ENCODE results near the gene POLR3A.

POLR3A gene

DNA sequence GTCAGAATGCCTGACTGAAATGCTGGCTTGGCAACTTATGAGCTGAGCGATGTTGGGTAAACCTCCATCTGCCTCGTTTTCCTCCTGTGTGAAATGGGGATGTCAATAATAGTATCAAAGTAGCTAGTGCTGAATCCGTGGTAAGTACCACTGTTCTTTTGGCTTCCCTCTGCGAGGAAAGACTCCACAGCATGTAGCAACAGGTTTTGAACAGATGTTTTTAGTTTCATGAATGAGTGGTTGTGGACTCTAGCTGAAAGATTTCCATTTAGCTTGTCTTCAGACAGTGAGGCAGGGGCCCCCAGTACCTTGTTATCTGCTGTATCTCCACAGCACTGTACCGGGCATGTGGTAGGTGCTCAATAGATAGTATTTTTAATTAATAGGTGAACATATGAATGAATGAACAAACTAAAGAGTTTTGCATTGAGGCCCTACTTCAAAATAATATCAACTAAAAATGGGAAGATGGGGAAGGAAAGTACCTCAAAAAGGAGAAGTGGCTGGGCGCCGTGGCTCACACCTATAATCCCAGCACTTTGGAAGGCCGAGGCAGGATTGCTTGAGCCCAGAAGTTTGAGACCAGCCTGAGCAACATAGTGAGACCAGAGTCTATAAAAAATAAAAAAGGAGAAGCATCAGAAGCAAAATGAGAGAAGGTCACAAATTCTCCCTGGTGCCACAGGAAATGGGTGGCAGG, 97.1 kb downstream of the POLR3A start:
- peak; percentile 43 for DNase-seq

DNA sequence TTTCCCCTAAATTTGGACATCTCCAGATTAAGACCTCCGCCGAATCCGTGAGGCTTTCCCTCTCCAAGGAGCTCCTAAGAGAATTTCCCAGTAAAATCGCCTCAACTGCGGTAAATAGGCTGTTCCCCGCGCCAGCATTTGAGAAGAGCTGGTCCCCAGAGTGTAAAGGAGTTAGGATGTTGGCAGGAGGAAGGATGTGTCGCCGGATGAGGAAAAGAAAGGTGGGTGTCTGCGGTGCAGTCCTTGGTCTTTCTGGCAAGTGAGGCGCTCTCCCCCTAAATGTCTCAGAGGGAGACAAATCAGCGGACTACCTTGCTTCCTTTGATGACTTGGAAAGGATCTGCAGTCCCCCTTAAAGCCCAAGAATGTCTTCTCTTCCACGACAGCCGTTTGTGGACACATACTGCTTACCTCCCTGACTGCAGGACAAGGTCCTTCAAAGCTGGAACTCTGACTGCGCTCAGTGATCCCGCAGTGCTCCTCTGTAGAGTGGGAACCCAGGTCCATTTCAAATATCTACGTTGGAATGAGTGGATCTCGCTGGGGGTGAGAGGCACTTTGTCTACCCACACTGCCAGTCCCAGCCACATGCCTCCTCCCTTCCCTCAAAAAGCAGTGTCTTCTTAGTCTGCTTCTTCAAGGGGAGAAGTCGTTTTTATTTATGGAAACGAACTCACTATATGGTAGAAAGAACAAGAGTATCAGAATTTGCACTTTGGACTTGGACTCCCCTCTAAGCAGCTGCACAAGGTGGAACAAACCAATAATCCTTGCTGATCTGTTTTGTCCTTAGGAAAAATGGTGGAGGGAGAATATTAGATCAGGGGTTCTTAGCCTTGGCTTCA, 101.7 kb downstream of the POLR3A start:
- DNase-seq, result no peak
- in situ Hi-C loops (cut with MboI; ENCODE audit: low pct_unique_long_range_greater_than_20kb, low sequenced_read_pairs), result no loop called here

More for the DNA sequence above, 97.1 kb downstream of the POLR3A start:
- in situ Hi-C loops (cut with MboI; ENCODE audit: low pct_unique_long_range_greater_than_20kb, low sequenced_read_pairs), result no loop called here

GRCh38 chr10:77926566-77927401, 102.5 kb downstream of the POLR3A start, which contains the start of gene DLG5:
Gene DLG5, minus strand, starts transcription at chr10:77926755. Its CDS starts 235 bp downstream, at chr10:77926520.
- in situ Hi-C loops (cut with MboI; ENCODE audit: low pct_unique_long_range_greater_than_20kb, low sequenced_read_pairs), result no loop called here

GRCh38 chr10:77925795-77926565, 103.3 kb downstream of the POLR3A start:
- peak; percentile 38 for DNase-seq
- in situ Hi-C loops (cut with MboI; ENCODE audit: low pct_unique_long_range_greater_than_20kb, low sequenced_read_pairs), result no loop called here

More at GRCh38 chr10:77926566-77927401, 102.5 kb downstream of the POLR3A start, which contains the start of gene DLG5:
- peak; percentile 41 for DNase-seq

DNA sequence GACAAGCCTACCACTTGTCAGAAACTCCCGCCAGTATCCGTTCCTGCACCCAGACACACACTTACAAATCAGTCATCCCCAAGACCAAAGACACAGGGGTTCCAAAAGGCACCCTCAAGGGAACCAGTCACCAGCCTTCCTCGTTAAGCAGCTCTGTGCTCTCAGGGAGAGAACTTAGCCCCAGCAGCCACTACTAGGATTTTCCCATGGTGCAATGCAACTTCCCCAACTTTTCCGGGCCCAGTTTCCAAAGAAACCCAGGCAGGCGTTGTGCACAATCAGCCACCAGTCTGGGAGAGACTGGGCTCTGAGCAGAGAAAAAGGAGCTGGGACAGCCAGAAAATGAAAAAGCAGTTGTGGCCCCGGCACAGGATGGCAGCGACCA, 103.9 kb downstream of the POLR3A start:
- peak; percentile 46 for DNase-seq
- in situ Hi-C loops (cut with MboI; ENCODE audit: low pct_unique_long_range_greater_than_20kb, low sequenced_read_pairs), result no loop called here

DNA sequence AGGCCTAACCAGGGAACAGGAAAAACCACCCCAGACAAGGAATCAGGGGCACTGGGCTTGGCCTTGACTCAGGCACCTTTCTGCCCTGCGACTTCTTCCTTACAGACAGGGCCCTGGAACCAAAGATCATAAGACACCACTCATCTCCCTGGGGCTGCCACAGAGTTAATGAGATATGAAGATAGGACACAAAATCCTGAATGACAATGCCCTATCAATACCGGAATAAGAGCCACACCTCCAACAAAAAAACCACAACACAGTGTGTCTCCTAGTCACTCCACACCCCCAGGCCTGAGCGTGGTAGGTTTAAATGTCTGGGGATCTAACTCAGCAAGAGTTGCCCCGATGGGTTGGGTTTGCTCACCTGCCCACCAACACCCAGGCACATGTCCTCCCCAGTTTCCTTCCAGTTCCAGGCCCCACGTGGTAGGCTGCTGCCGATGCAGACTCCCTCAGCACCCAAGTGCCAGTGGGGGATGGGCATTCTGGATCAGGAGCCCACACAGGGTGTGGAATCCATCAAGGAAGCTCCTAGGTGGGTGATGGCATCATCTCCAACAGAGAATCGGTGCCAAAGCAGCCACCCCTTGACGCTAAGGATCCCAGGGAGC, 106.6 kb downstream of the POLR3A start:
- in situ Hi-C loops (cut with MboI; ENCODE audit: low pct_unique_long_range_greater_than_20kb, low sequenced_read_pairs), result no loop called here
- no peak for DNase-seq

- in situ Hi-C loops (cut with MboI; ENCODE audit: low pct_unique_long_range_greater_than_20kb, low sequenced_read_pairs), result no loop called here
These were observed 107.3 kb downstream of the POLR3A start for GRCh38 chr10:77922055-77922454.

DNA sequence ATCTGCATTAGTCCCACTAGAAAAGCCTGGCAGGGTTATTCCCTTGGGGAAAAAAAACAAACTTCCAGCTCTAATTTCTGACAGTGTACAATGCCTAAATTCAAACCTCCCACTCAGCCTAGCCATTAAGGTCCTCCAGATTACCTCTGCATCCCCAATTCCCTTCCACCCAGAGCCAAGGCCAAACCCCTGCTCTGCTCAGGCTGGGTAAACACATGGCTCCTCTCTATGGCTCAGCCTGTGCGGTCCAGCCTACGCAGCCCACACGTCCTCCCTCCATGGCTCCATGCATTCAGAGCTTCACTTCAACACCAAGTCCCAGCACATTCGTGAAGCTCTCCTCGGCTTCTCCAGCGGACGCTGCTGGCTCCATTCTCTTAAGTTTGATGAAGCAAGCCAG, 107.9 kb downstream of the POLR3A start:
- in situ Hi-C loops (cut with MboI; ENCODE audit: low pct_unique_long_range_greater_than_20kb, low sequenced_read_pairs), result no loop called here
- no peak for DNase-seq

More at GRCh38 chr10:77922055-77922454, 107.3 kb downstream of the POLR3A start:
- DNase-seq, result no peak

DNA sequence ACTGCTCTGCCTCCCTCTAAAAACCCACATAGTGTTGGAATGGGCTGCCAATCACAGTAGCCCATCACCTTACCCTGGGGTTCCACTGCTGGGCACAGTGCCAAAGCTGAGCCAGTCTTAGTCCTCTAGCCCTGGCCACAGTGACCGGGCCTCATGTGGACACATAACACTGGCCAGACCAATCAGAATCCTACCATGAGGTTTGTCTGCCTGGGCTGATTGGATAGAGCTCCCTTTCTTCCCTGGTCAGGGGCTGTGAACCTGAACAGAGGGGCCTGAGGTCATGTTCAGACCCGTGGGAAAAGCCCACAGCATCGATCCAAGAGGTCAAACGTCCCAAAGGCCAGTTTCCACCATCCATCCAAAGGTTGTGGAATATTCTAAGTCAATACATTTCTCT, 108.8 kb downstream of the POLR3A start:
- in situ Hi-C loops (cut with MboI; ENCODE audit: low pct_unique_long_range_greater_than_20kb, low sequenced_read_pairs), result no loop called here
- DNase-seq, result no peak

- in situ Hi-C loops (cut with MboI; ENCODE audit: low pct_unique_long_range_greater_than_20kb, low sequenced_read_pairs), result no loop called here
- DNase-seq, result no peak
These were observed 109.6 kb downstream of the POLR3A start for GRCh38 chr10:77919713-77920108.
